ENCODE measurements around the gene POU2F3.

Gene POU2F3

GRCh38 chr11:120326845-120327281 lies 86.9 kb downstream of the POU2F3 start:
- no peaks in the 10 kb centered on the region for H3K27me3 ChIP-seq (ENCODE audit: insufficient read depth, low read length)
- peak overlapping the region; percentile 64 for H3K4me3 ChIP-seq (ENCODE audit: low read depth, low read length, poor library complexity, severe bottlenecking)
- H3K36me3 ChIP-seq (ENCODE audit: insufficient read depth, low read length) = no peaks in the 10 kb centered on the region
- peak overlapping the region; percentile 80 for H3K27ac ChIP-seq (ENCODE audit: low read depth, low read length, poor library complexity, severe bottlenecking)
- no peak overlapping the region for H2AFZ ChIP-seq (ENCODE audit: low read length)
- peaks cover 25% of the 10 kb centered on the region for H3K4me1 ChIP-seq (ENCODE audit: insufficient read depth, low read length, severe bottlenecking)
- H3K9ac ChIP-seq (ENCODE audit: low read length) = peak overlapping the region; percentile 2; the same call in 1 of the 2 replicates
- H4K20me1 ChIP-seq (ENCODE audit: insufficient read depth, low read length) = no peaks in the 10 kb centered on the region
- TF ChIP-seq EZH2 (IDR thresholded peaks at IDR 0.05; ENCODE audit: borderline replicate concordance, low read length) (no peak), CTCF (IDR thresholded peaks at IDR 0.05; ENCODE audit: low read length) (no peak)
- no peaks in the 10 kb centered on the region for H3F3A ChIP-seq (ENCODE audit: insufficient read depth, low read length)
- no peaks in the 10 kb centered on the region for H3K9me2 ChIP-seq (ENCODE audit: low read depth, low read length)
- no peaks in the 10 kb centered on the region for H3K79me2 ChIP-seq (ENCODE audit: insufficient read depth, low read length)
- no peaks in the 10 kb centered on the region for H3K9me3 ChIP-seq (ENCODE audit: low read length)
- H3K4me2 ChIP-seq (ENCODE audit: low read length) = peak overlapping the region; percentile 70

GRCh38 chr11:120327311-120327710 lies 87.4 kb downstream of the POU2F3 start:
- peaks cover 25% of the 10 kb centered on the region for H3K4me1 ChIP-seq (ENCODE audit: insufficient read depth, low read length, severe bottlenecking)
- H3K27me3 ChIP-seq (ENCODE audit: insufficient read depth, low read length) = no peaks in the 10 kb centered on the region
- H4K20me1 ChIP-seq (ENCODE audit: insufficient read depth, low read length) = no peaks in the 10 kb centered on the region
- H3K4me3 ChIP-seq (ENCODE audit: low read depth, low read length, poor library complexity, severe bottlenecking) = no peak overlapping the region
- TF ChIP-seq CTCF (IDR thresholded peaks at IDR 0.05; ENCODE audit: low read length) = no peak
- no peak for TF ChIP-seq EZH2 (IDR thresholded peaks at IDR 0.05; ENCODE audit: borderline replicate concordance, low read length)
- H2AFZ ChIP-seq (ENCODE audit: low read length) = no peak overlapping the region
- H3K9me2 ChIP-seq (ENCODE audit: low read depth, low read length) = no peaks in the 10 kb centered on the region
- no peaks in the 10 kb centered on the region for H3F3A ChIP-seq (ENCODE audit: insufficient read depth, low read length)
- H3K27ac ChIP-seq (ENCODE audit: low read depth, low read length, poor library complexity, severe bottlenecking) = peak overlapping the region; percentile 80
- H3K9me3 ChIP-seq (ENCODE audit: low read length) = no peaks in the 10 kb centered on the region
- peak overlapping the region; percentile 70 for H3K4me2 ChIP-seq (ENCODE audit: low read length)
- H3K9ac ChIP-seq (ENCODE audit: low read length) = 0 out of 2 replicates have a peak overlapping the region, but pooled peaks have one; percentile 2
- H3K36me3 ChIP-seq (ENCODE audit: insufficient read depth, low read length) = no peaks in the 10 kb centered on the region
- H3K79me2 ChIP-seq (ENCODE audit: insufficient read depth, low read length) = no peaks in the 10 kb centered on the region

GRCh38 chr11:120329556-120329955 lies 89.6 kb downstream of the POU2F3 start:
- H4K20me1 ChIP-seq (ENCODE audit: insufficient read depth, low read length) = no peaks in the 10 kb centered on the region
- no peak overlapping the region for H3K4me3 ChIP-seq (ENCODE audit: low read depth, low read length, poor library complexity, severe bottlenecking)
- H3K4me2 ChIP-seq (ENCODE audit: low read length) = no peak overlapping the region

More at GRCh38 chr11:120329556-120329955, 89.6 kb downstream of the POU2F3 start:
- Histone ChIP-seq H3K9me3 (ENCODE audit: low read length) (no peaks in the 10 kb centered on the region), H3K79me2 (ENCODE audit: insufficient read depth, low read length) (no peaks in the 10 kb centered on the region), H2AFZ (ENCODE audit: low read length) (no peak overlapping the region), H3K27ac (ENCODE audit: low read depth, low read length, poor library complexity, severe bottlenecking) (no peak overlapping the region), H3K9me2 (ENCODE audit: low read depth, low read length) (no peaks in the 10 kb centered on the region), H3K27me3 (ENCODE audit: insufficient read depth, low read length) (no peaks in the 10 kb centered on the region), H3K36me3 (ENCODE audit: insufficient read depth, low read length) (no peaks in the 10 kb centered on the region), H3F3A (ENCODE audit: insufficient read depth, low read length) (no peaks in the 10 kb centered on the region), H3K9ac (ENCODE audit: low read length) (no peak overlapping the region), H3K4me1 (ENCODE audit: insufficient read depth, low read length, severe bottlenecking) (peaks cover 38% of the 10 kb centered on the region)
- TF ChIP-seq CTCF (IDR thresholded peaks at IDR 0.05; ENCODE audit: low read length) (no peak), EZH2 (IDR thresholded peaks at IDR 0.05; ENCODE audit: borderline replicate concordance, low read length) (no peak)

All from OCI-LY1 (cell line).